ENCODE measurements around the gene TECPR2. TPM values are rescaled to one million over a fixed set of nuclear protein-coding genes. Genes with fewer than 3 reads are reported as not detected.

The TECPR2 gene
- total and polyA plus RNA-seq, 2 of the 13 experiments (the other 11 are each of a cell fraction or from before 2014, with no cell fraction given): 3.5 to 5.7 TPM

DNA sequence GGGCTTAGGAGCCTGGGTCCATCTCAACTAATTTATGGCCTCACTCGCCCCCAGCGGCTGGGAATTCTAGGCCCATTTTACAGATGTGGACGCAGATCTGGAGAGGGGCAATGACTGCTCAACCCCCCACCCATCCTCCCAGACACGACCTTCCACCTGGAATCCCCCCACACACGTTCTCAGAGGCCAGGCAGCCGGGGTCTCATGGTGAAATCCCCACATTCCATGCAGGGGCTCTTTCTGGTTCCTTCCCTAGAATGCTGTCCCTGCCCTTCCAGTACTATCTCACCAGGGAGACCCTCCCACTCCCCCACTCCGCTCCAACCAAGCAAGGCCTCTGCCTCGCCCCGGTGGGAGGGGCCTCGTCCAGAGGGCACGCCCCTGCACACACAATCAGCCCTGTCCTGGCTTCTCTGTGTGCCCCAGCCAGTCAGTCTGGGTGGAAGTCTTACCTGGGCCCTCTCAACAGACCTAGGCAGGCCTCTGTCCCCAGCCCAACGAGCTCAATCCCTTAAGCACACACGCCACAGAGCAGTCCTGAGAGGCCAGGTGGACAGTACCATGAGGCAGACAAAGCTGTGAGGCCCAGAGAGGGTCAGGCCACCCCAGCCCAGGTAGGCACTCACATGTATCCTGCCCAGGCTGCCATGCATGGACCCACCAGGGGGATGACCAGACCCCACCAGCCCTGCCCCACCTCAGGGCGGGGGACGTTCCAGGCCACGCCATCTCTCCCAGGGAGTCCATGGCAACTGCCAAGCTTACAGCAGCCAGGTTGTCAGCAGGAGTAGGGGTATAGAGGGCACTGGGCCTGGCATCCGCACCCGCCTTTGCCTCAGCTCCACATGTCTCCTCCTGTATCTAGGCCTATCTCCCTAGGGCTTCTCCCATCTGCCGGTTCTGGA is 148.1 kb downstream of the TECPR2 start (continued):
- TF ChIP-seq HHEX (CRISPR knock-in tag; IDR thresholded peaks at IDR 0.05): no peak
- TF ChIP-seq ZZZ3 (CRISPR knock-in tag; IDR thresholded peaks at IDR 0.05; ENCODE audit: borderline replicate concordance): no peak
- TF ChIP-seq ZSCAN20 (CRISPR knock-in tag; IDR thresholded peaks at IDR 0.05; ENCODE audit: borderline replicate concordance): no peak
- TF ChIP-seq PAWR (CRISPR knock-in tag; IDR thresholded peaks at IDR 0.05; ENCODE audit: borderline replicate concordance): no peak
- no peak; the same call in 1 of the 2 replicates for TF ChIP-seq MAX (IDR thresholded peaks at IDR 0.05)
- TF ChIP-seq SAFB2 (CRISPR knock-in tag; IDR thresholded peaks at IDR 0.05; ENCODE audit: borderline replicate concordance, low read depth): 0 out of 2 replicates have a peak, but pooled peaks have one; percentile 65
- TF ChIP-seq STAT6 (CRISPR knock-in tag; IDR thresholded peaks at IDR 0.05; ENCODE audit: borderline replicate concordance): no peak
- no peak for TF ChIP-seq ZNF883 (CRISPR knock-in tag; IDR thresholded peaks at IDR 0.05; ENCODE audit: not compliant biosample characterization)
- no peak for TF ChIP-seq ZNF713 (CRISPR knock-in tag; IDR thresholded peaks at IDR 0.05)
- TF ChIP-seq DPF2 (CRISPR knock-in tag; IDR thresholded peaks at IDR 0.05; ENCODE audit: borderline replicate concordance, low read depth): no peak
- TF ChIP-seq ZNF367 (CRISPR knock-in tag; IDR thresholded peaks at IDR 0.05; ENCODE audit: borderline replicate concordance): no peak
- TF ChIP-seq ZNF570 (CRISPR knock-in tag; IDR thresholded peaks at IDR 0.05; ENCODE audit: borderline replicate concordance): no peak
- TF ChIP-seq ZNF878 (CRISPR knock-in tag; IDR thresholded peaks at IDR 0.05): no peak
- no peak for TF ChIP-seq ISL2 (CRISPR knock-in tag; IDR thresholded peaks at IDR 0.05)
- no peak for TF ChIP-seq ZNF451 (CRISPR knock-in tag; IDR thresholded peaks at IDR 0.05)
- TF ChIP-seq, protein P1, sequence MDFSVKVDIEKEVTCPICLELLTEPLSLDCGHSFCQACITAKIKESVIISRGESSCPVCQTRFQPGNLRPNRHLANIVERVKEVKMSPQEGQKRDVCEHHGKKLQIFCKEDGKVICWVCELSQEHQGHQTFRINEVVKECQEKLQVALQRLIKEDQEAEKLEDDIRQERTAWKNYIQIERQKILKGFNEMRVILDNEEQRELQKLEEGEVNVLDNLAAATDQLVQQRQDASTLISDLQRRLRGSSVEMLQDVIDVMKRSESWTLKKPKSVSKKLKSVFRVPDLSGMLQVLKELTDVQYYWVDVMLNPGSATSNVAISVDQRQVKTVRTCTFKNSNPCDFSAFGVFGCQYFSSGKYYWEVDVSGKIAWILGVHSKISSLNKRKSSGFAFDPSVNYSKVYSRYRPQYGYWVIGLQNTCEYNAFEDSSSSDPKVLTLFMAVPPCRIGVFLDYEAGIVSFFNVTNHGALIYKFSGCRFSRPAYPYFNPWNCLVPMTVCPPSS (IDR thresholded peaks at IDR 0.05): no peak
- no peak for TF ChIP-seq U2AF2 (IDR thresholded peaks at IDR 0.05; ENCODE audit: low read depth, low read length)
- no peak for TF ChIP-seq TBL1XR1 (IDR thresholded peaks at IDR 0.05; ENCODE audit: borderline replicate concordance, low read length, partially characterized antibody)
- TF ChIP-seq ZNF792 (CRISPR knock-in tag; IDR thresholded peaks at IDR 0.05): no peak
- TF ChIP-seq ZNF256 (CRISPR knock-in tag; conservative IDR thresholded peaks at IDR 0.05): no peak
- TF ChIP-seq, protein P2, sequence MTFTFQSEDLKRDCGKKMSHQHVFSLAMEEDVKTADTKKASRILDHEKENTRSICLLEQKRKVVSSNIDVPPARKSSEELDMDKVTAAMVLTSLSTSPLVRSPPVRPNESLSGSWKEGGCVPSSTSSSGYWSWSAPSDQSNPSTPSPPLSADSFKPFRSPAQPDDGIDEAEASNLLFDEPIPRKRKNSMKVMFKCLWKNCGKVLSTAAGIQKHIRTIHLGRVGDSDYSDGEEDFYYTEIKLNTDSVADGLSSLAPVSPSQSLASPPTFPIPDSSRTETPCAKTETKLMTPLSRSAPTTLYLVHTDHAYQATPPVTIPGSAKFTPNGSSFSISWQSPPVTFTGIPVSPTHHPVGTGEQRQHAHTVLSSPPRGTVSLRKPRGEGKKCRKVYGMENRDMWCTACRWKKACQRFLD (CRISPR knock-in tag; IDR thresholded peaks at IDR 0.05; ENCODE audit: borderline replicate concordance): no peak
- no peak for TF ChIP-seq TMF1 (CRISPR knock-in tag; IDR thresholded peaks at IDR 0.05; ENCODE audit: low read depth)
- no peak for TF ChIP-seq ISX (CRISPR knock-in tag; conservative IDR thresholded peaks at IDR 0.05)
